MCF 10A (cell line): ENCODE results near the gene BMPR1B. TPM values are rescaled to one million over a fixed set of nuclear protein-coding genes. Genes with fewer than 3 reads are reported as not detected.
"Not testable (repeated sequence)": the region's sequence is repeated elsewhere in the genome, so short reads cannot be mapped to it uniquely, and the experiment has no call there.

Source experiments
- BruUV-seq: library from RNA; stranded (reverse); fragments of 400-500 nt; replicated peaks from 2 replicates; lab custom pipeline; 2021; lab: Mats Ljungman, UMichigan
- CTCF ChIA-PET: fragments of 300-600 bp; sonication (Branson Sonifier 250); formaldehyde crosslinking; extraction: SDS; loops from one replicate; lab custom pipeline; 2021; ENCODE audit warnings: antibody characterized with exemption, inconsistent platforms; lab: Yijun Ruan, JAX
- POLR2A ChIA-PET: fragments of 300-600, 350-650 bp; sonication (Branson Sonifier 250); formaldehyde crosslinking; extraction: SDS; loops from one replicate; lab custom pipeline; 2020; ENCODE audit warnings: antibody characterized with exemption, inconsistent platforms; lab: Yijun Ruan, JAX
- DNase-seq: peaks from one replicate; pipeline ENCODE4 v3.0.0-alpha.2; 2018; ENCODE audit not compliant: unreplicated experiment
- H3K27ac Mint-ChIP-seq: one replicate; pipeline ENCODE4 v1.8.0; 2022; ENCODE audit warnings: mild to moderate bottlenecking, low read depth, mixed read lengths; ENCODE audit not compliant: unreplicated experiment
- H3K27me3 Mint-ChIP-seq: one replicate; pipeline ENCODE4 v1.8.0; 2022; ENCODE audit warnings: mixed read lengths; ENCODE audit not compliant: insufficient read depth, unreplicated experiment
- H3K36me3 Mint-ChIP-seq: one replicate; pipeline ENCODE4 v1.8.0; 2022; ENCODE audit warnings: mild to moderate bottlenecking, moderate library complexity, mixed read lengths; ENCODE audit not compliant: insufficient read depth, unreplicated experiment
- H3K4me1 Mint-ChIP-seq: one replicate; pipeline ENCODE4 v1.8.0; 2022; ENCODE audit warnings: mixed read lengths; ENCODE audit not compliant: insufficient read depth, unreplicated experiment
- H3K4me3 Mint-ChIP-seq: one replicate; pipeline ENCODE4 v1.8.0; 2022; ENCODE audit warnings: mild to moderate bottlenecking, moderate library complexity, mixed read lengths; ENCODE audit not compliant: unreplicated experiment
- H3K9me3 Mint-ChIP-seq: one replicate; pipeline ENCODE4 v1.8.0; 2022; ENCODE audit warnings: mixed read lengths; ENCODE audit not compliant: unreplicated experiment
- CTCF ChIP-seq: fragments of 200-600 bp; IDR thresholded peaks from one replicate; pipeline ENCODE4 v1.8.0; 2022; ENCODE audit warnings: antibody characterized with exemption, mild to moderate bottlenecking; ENCODE audit not compliant: unreplicated experiment
- intact Hi-C: fragments of 100-400 bp; cut with micrococcal nuclease; formaldehyde crosslinking; loops from 2 replicates; pipeline ENCODE4 v1.14.1; 2022
- total RNA-seq: library from RNA; stranded (reverse); gene quantifications from 2 replicates; pipeline ENCODE4 v1.2.3, GENCODE V29; 2022

BMPR1B gene
- total RNA-seq, 1 experiment from 2014 or later, result 18.8 TPM

DNA sequence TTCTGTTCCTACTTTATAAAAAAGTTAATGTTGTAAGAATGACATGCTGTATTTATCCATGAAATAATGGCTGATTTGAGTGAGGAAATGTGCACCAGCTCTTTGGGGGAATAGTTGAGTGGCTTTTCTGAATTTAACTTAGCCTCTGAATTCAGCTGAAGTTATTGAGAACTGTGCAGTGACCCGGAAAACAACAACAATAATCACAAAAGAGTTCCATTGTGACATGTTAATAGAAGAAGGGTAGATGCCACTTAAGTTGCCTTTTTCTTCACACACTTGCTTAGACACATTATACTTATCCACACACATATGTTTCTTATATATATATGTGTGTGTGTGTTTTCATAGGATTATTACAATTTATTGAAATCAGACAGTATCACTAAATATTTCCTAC is 301.2 kb downstream of the BMPR1B start:
- H3K36me3 Mint-ChIP-seq, result peaks cover 6% of the 10 kb centered on the region
- no peak overlapping the region for H3K4me3 Mint-ChIP-seq
- no peaks in the 10 kb centered on the region for H3K9me3 Mint-ChIP-seq
- H3K27me3 Mint-ChIP-seq, result no peaks in the 10 kb centered on the region
- no peak overlapping the region for H3K27ac Mint-ChIP-seq
- no TSS peak for BruUV-seq
- DNase-seq, result no peak
- H3K4me1 Mint-ChIP-seq, result peaks cover 10% of the 10 kb centered on the region
- ChIA-PET CTCF (no interaction called here), POLR2A (interaction anchor here (0.9 to 1.0 kb wide), 2 partner anchors 10 to 124 kb away, joined by 3 read pairs; no protein-coding TSS in a partner anchor)
- no peak for TF ChIP-seq CTCF
- intact Hi-C loops, result no loop called here

DNA sequence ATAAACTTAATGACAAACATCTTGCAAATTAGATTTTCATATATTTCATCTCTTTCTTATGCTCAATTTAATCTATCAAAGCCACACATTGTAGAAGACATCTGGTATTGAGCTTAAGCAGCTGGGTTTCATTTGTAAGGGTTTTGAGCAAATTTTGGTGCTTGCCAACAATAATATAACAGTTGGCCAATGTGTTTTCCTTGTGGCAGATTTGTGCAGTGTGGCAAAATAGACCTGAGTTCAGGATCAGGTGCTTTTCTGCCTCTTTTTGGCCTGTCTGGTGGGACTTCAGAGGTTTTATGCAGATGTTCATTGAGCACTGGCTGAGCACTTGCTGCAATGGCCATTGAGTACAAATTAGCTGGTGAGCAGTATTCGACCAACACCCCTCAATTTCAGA is 301.9 kb downstream of the BMPR1B start:
- peak; percentile 27 for DNase-seq
- intact Hi-C loops, result no loop called here
- Mint-ChIP-seq H3K27me3 (no peaks in the 10 kb centered on the region), H3K27ac (no peak overlapping the region), H3K4me1 (peaks cover 10% of the 10 kb centered on the region), H3K4me3 (no peak overlapping the region), H3K36me3 (peaks cover 6% of the 10 kb centered on the region), H3K9me3 (no peaks in the 10 kb centered on the region)
- TF ChIP-seq CTCF, result no peak
- no TSS peak for BruUV-seq
- CTCF ChIA-PET, result interaction anchor here (1.0 kb wide), 1 partner anchor 14 kb away, joined by 3 read pairs; no protein-coding TSS in a partner anchor
- POLR2A ChIA-PET, result interaction anchor here (0.6 to 1.0 kb wide), 3 partner anchors 11 to 973 kb away, joined by 3 read pairs; no protein-coding TSS in a partner anchor

GRCh38 chr4:95061220-95061619 is 303.5 kb downstream of the BMPR1B start:
- TF ChIP-seq CTCF, result no peak
- DNase-seq, result no peak
- no TSS peak for BruUV-seq
- ChIA-PET POLR2A (interaction anchor here (0.7 to 0.9 kb wide), 2 partner anchors 18 to 440 kb away, joined by 3 to 4 read pairs; no protein-coding TSS in a partner anchor), CTCF (interaction anchor here (0.6 kb wide), 1 partner anchor 232 kb away, joined by 3 read pairs; no protein-coding TSS in a partner anchor)
- Mint-ChIP-seq H3K27ac (no peak overlapping the region), H3K27me3 (no peaks in the 10 kb centered on the region), H3K36me3 (peaks cover 6% of the 10 kb centered on the region), H3K9me3 (no peaks in the 10 kb centered on the region), H3K4me1 (peaks cover 15% of the 10 kb centered on the region), H3K4me3 (no peak overlapping the region)
- intact Hi-C loops, result no loop called here

- H3K4me1 Mint-ChIP-seq, result peaks cover 19% of the 10 kb centered on the region
- H3K27me3 Mint-ChIP-seq, intact Hi-C loops, H3K27ac Mint-ChIP-seq, H3K4me3 Mint-ChIP-seq, H3K36me3 Mint-ChIP-seq, BruUV-seq, DNase-seq, H3K9me3 Mint-ChIP-seq: not testable (repeated sequence)
- ChIA-PET POLR2A (interaction anchor here (0.6 to 1.6 kb wide), 3 partner anchors 12 to 543 kb away, joined by 3 read pairs; no protein-coding TSS in a partner anchor), CTCF (interaction anchor here (0.6 kb wide), 1 partner anchor 233 kb away, joined by 3 read pairs; no protein-coding TSS in a partner anchor)
Measured at GRCh38 chr4:95061801-95062200, 304.0 kb downstream of the BMPR1B start.
